ENCODE data around the gene DGKD.

DNA sequence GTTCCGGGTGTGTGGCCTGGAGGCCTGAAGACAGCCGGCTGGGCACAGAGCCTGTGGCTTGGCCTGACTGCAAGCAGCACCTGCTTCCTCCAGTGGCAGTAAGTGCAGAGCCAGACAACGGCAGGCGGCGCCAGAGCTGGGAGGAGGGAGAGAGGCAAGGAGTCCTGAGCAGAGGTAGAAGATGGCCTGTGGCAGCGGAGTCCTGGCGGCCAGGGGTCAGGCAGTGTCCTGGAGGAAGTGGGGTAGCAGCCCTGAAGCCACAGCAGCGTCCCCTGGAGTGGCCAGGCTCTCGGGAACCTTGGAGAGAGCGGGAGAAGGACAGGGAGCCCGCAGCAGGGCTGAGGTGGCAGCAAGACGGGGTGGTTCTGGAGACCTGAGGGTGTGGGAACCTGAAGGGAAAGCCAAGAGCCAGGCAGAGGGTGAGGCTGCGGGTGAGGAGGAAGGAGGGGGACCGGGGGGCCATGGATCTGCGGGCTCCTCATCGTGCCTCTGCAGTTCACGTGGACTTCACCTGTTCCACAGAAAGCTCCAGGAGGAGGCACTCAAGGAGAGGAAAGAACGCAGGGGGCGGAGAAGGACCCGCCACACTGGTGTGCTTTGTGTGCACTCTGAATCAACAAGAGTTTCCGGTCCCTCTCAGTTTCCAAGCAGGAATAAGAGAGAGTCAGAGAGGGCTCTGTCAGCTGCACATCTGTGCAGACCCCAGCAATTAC lies 126.4 kb downstream of the DGKD start:
- TF ChIP-seq CEBPB (IDR thresholded peaks at IDR 0.05; ENCODE audit: low read depth) (no peak), EZH2phosphoT487 (IDR thresholded peaks at IDR 0.05; ENCODE audit: borderline replicate concordance) (no peak), TCF7L2 (IDR thresholded peaks at IDR 0.05; ENCODE audit: borderline replicate concordance, extremely low read depth, insufficient read depth, insufficient read length) (no peak), SRF (IDR thresholded peaks at IDR 0.05; ENCODE audit: low read depth) (no peak), POLR2A (IDR thresholded peaks at IDR 0.05; ENCODE audit: borderline replicate concordance, extremely low read depth, insufficient read depth, insufficient read length) (no peak), EGR1 (IDR thresholded peaks at IDR 0.05; ENCODE audit: low read depth) (no peak)
- TF ChIP-seq, protein P1, sequence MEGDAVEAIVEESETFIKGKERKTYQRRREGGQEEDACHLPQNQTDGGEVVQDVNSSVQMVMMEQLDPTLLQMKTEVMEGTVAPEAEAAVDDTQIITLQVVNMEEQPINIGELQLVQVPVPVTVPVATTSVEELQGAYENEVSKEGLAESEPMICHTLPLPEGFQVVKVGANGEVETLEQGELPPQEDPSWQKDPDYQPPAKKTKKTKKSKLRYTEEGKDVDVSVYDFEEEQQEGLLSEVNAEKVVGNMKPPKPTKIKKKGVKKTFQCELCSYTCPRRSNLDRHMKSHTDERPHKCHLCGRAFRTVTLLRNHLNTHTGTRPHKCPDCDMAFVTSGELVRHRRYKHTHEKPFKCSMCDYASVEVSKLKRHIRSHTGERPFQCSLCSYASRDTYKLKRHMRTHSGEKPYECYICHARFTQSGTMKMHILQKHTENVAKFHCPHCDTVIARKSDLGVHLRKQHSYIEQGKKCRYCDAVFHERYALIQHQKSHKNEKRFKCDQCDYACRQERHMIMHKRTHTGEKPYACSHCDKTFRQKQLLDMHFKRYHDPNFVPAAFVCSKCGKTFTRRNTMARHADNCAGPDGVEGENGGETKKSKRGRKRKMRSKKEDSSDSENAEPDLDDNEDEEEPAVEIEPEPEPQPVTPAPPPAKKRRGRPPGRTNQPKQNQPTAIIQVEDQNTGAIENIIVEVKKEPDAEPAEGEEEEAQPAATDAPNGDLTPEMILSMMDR (IDR thresholded peaks at IDR 0.05 in 2 of 3, conservative IDR thresholded peaks at IDR 0.05 in 1 of 3; ENCODE audit: borderline replicate concordance in 1 of 3, insufficient read depth in 1 of 3, low read depth in 2 of 3, low read length in 2 of 3), result no peak
- TF ChIP-seq, protein P2, sequence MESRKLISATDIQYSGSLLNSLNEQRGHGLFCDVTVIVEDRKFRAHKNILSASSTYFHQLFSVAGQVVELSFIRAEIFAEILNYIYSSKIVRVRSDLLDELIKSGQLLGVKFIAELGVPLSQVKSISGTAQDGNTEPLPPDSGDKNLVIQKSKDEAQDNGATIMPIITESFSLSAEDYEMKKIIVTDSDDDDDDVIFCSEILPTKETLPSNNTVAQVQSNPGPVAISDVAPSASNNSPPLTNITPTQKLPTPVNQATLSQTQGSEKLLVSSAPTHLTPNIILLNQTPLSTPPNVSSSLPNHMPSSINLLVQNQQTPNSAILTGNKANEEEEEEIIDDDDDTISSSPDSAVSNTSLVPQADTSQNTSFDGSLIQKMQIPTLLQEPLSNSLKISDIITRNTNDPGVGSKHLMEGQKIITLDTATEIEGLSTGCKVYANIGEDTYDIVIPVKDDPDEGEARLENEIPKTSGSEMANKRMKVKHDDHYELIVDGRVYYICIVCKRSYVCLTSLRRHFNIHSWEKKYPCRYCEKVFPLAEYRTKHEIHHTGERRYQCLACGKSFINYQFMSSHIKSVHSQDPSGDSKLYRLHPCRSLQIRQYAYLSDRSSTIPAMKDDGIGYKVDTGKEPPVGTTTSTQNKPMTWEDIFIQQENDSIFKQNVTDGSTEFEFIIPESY (IDR thresholded peaks at IDR 0.05; ENCODE audit: extremely low read depth, insufficient replicate concordance, low read length), result no peak
